Muscle of back (tissue), 13 donors: ENCODE results near the gene TPST1. TPM values are rescaled to one million over a fixed set of nuclear protein-coding genes. Genes with fewer than 3 reads are reported as not detected.
A peak's percentile ranks its signal among the peaks of the same experiment; 100 is the strongest.
"Not testable (repeated sequence)": the region's sequence is repeated elsewhere in the genome, so short reads cannot be mapped to it uniquely, and the experiment has no call there.

Experiments used
- DNase-seq, 3 donors: peaks; one replicate each; pipeline versions ENCODE4 v3.0.0 to v3.0.0-alpha.2; 2013
- long read RNA-seq, 9 donors: transcript quantifications; one replicate each; lab custom pipeline, GENCODE V29; 2026
- polyA plus RNA-seq, 10 donors: library from polyadenylated mRNA; unstranded; fragments of 120-200 nt; gene quantifications; one replicate each; pipeline ENCODE4 v1.2.1, GENCODE V29; 2013; ENCODE audit not compliant: insufficient read length in 10 of 10

The TPST1 gene
- 10 to 100 TPM; 12.8 to 22.2 (median 15.7) TPM for polyA plus RNA-seq
- long read RNA-seq, donor 1, partial matches to known transcripts = 6 of 8 reads
- long read RNA-seq, donor 1, other reads (novel, unspliced or antisense) = 0 of 8 reads
- long read RNA-seq, donor 2, partial matches to known transcripts = 0 of 1 reads
- long read RNA-seq, donor 2, other reads (novel, unspliced or antisense) = 0 of 1 reads
- long read RNA-seq, donor 3 = 0 reads
- long read RNA-seq, donor 4, partial matches to known transcripts = 0 of 4 reads
- long read RNA-seq, donor 4, other reads (novel, unspliced or antisense) = 0 of 4 reads
- long read RNA-seq, donor 5, partial matches to known transcripts = 5 of 8 reads
- long read RNA-seq, donor 5, other reads (novel, unspliced or antisense) = 0 of 8 reads
- long read RNA-seq, donor 6, transcript TPST1-201 (6 exons, 2,116 nt) = major isoform, 6 of 12 reads
- long read RNA-seq, donor 6, partial matches to known transcripts = 6 of 12 reads
- long read RNA-seq, donor 6, other reads (novel, unspliced or antisense) = 0 of 12 reads
- long read RNA-seq, donor 7, transcript TPST1-201 (6 exons, 2,116 nt) = major isoform, 7 of 7 reads
- long read RNA-seq, donor 7, partial matches to known transcripts = 0 of 7 reads
- long read RNA-seq, donor 7, other reads (novel, unspliced or antisense) = 0 of 7 reads
- long read RNA-seq, donor 8, partial matches to known transcripts = 6 of 9 reads
- long read RNA-seq, donor 8, other reads (novel, unspliced or antisense) = 0 of 9 reads
- long read RNA-seq, donor 9, partial matches to known transcripts = 0 of 1 reads
- long read RNA-seq, donor 9, other reads (novel, unspliced or antisense) = 0 of 1 reads

- DNase-seq = peak; percentile 89 to 97 (median 95)
Observed at GRCh38 chr7:66204822-66205740, at the start of gene TPST1. Gene TPST1 (plus strand): TSS chr7:66205334. CDS start chr7:66240426, 35,092 bp downstream.

GRCh38 chr7:66156035-66156434 is 49.1 kb upstream of the TPST1 start:
- DNase-seq = not testable (repeated sequence)

GRCh38 chr7:66157060-66157459 is 48.1 kb upstream of the TPST1 start:
- DNase-seq = no peak

- no peak for DNase-seq
Observed at GRCh38 chr7:66162622-66163021, 42.5 kb upstream of the TPST1 start.

GRCh38 chr7:66163186-66163610 is 41.9 kb upstream of the TPST1 start:
- no peak for DNase-seq

GRCh38 chr7:66164356-66164755 is 40.8 kb upstream of the TPST1 start:
- DNase-seq = no peak

GRCh38 chr7:66167773-66168387 is 37.3 kb upstream of the TPST1 start:
- peak in 1 of 3 donors; percentile 44 for DNase-seq

GRCh38 chr7:66169616-66170015 is 35.5 kb upstream of the TPST1 start:
- no peak for DNase-seq

GRCh38 chr7:66170309-66171231 is 34.6 kb upstream of the TPST1 start:
- peak in 1 of 3 donors; percentile 58 for DNase-seq

- not testable (repeated sequence) for DNase-seq
Observed at GRCh38 chr7:66172536-66173401, 32.4 kb upstream of the TPST1 start.

- DNase-seq = no peak
Observed at GRCh38 chr7:66173856-66174255, 31.3 kb upstream of the TPST1 start.

GRCh38 chr7:66175006-66175405 is 30.1 kb upstream of the TPST1 start:
- not testable (repeated sequence) for DNase-seq

GRCh38 chr7:66176914-66177313 is 28.2 kb upstream of the TPST1 start:
- DNase-seq = no peak

- no peak for DNase-seq
Observed at GRCh38 chr7:66178258-66178657, 26.9 kb upstream of the TPST1 start.

- DNase-seq = no peak
Observed at GRCh38 chr7:66181329-66181728, 23.8 kb upstream of the TPST1 start.

GRCh38 chr7:66181845-66182244 is 23.3 kb upstream of the TPST1 start:
- DNase-seq = no peak

- DNase-seq = no peak
Observed at GRCh38 chr7:66182920-66183319, 22.2 kb upstream of the TPST1 start.

- no peak for DNase-seq
Observed at GRCh38 chr7:66183700-66184099, 21.4 kb upstream of the TPST1 start.

- DNase-seq = no peak
Observed at GRCh38 chr7:66185680-66186187, 19.4 kb upstream of the TPST1 start.
